Thymus (tissue), 11 donors: ENCODE data around the gene EEF1AKMT1. TPM values are rescaled to one million over a fixed set of nuclear protein-coding genes. Genes with fewer than 3 reads are reported as not detected.
"Not testable (repeated sequence)": the region's sequence is repeated elsewhere in the genome, so short reads cannot be mapped to it uniquely, and the experiment has no call there.

Experiments used
- DNase-seq, 9 donors: peaks; one replicate each; pipeline ENCODE4 v3.0.0-alpha.2; 2013; ENCODE audit warnings: low spot score in 9 of 9, low read depth in 6 of 9, missing footprints in 1 of 9
- H3K27ac ChIP-seq, 2 donors: one replicate each; pipeline ENCODE4 v1.5.1; 2013; ENCODE audit warnings: control low read depth in 1 of 2, low read depth in 1 of 2, low read length in 1 of 2, mild to moderate bottlenecking in 1 of 2, moderate library complexity in 1 of 2
- H3K27me3 ChIP-seq, 2 donors: one replicate each; pipeline ENCODE4 v1.5.1; 2013; ENCODE audit warnings: low read length in 1 of 2; ENCODE audit not compliant: control insufficient read depth in 2 of 2, insufficient read depth in 1 of 2
- H3K36me3 ChIP-seq, 2 donors: one replicate each; pipeline ENCODE4 v1.5.1; 2013; ENCODE audit warnings: low read length in 1 of 2, mild to moderate bottlenecking in 1 of 2, moderate library complexity in 1 of 2; ENCODE audit not compliant: control insufficient read depth in 2 of 2, insufficient read depth in 2 of 2
- H3K4me1 ChIP-seq, 2 donors: one replicate each; pipeline ENCODE4 v1.5.1; 2013; ENCODE audit warnings: low read length in 2 of 2; ENCODE audit not compliant: control insufficient read depth in 2 of 2, insufficient read depth in 2 of 2
- H3K4me3 ChIP-seq, 2 donors: one replicate each; pipeline ENCODE4 v1.5.1; 2013; ENCODE audit warnings: low read length in 2 of 2, control low read depth in 1 of 2, mild to moderate bottlenecking in 1 of 2
- H3K9me3 ChIP-seq, 2 donors: one replicate each; pipeline ENCODE4 v1.5.1; 2013; ENCODE audit warnings: low read length in 1 of 2, mild to moderate bottlenecking in 1 of 2; ENCODE audit not compliant: control insufficient read depth in 2 of 2, insufficient read depth in 1 of 2
- WGBS: extraction: QIAGEN DNeasy Blood & Tissue Kit; methylation state at CpG from one replicate; pipeline ENCODE4 v1.1.7; 2013; 5-methylcytosine and 5-hydroxymethylcytosine counted together
- polyA plus RNA-seq: library from polyadenylated mRNA; stranded (reverse); fragments of 200-250 nt; gene quantifications from one replicate; pipeline ENCODE4 v1.2.3, GENCODE V29; 2013
- total RNA-seq: library from RNA; stranded (reverse); fragments of 120-200 nt; gene quantifications from one replicate; pipeline ENCODE4 v1.2.4, GENCODE V29; 2013
- donor health status: healthy.

EEF1AKMT1 gene
- total and polyA plus RNA-seq, 2 donors = 13.4 TPM

- no peak for DNase-seq
- 68% methylated on average over 2 of the region's 2 CpGs for WGBS
Observed at GRCh38 chr13:20769091-20769490, 4.7 kb downstream of the EEF1AKMT1 start.

GRCh38 chr13:20767309-20767943, 6.3 kb downstream of the EEF1AKMT1 start:
- Histone ChIP-seq H3K4me1 (peaks cover 3% of the 10 kb centered on the region in 2 donors), H3K27me3 (no peaks in the 10 kb centered on the region), H3K36me3 (peaks cover 0 to 19% of the 10 kb centered on the region in 2 donors), H3K4me3 (no peak overlapping the region), H3K9me3 (peaks cover 0 to 7% of the 10 kb centered on the region in 2 donors), H3K27ac (no peak overlapping the region)
- DNase-seq = no peak
- over 99% methylated on average over 2 of the region's 2 CpGs for WGBS

More at GRCh38 chr13:20769091-20769490, 4.7 kb downstream of the EEF1AKMT1 start:
- no peaks in the 10 kb centered on the region for H3K27me3 ChIP-seq
- H3K4me3 ChIP-seq = no peak overlapping the region
- H3K27ac ChIP-seq = no peak overlapping the region
- H3K36me3 ChIP-seq = peaks cover 0 to 19% of the 10 kb centered on the region in 2 donors
- H3K4me1 ChIP-seq = peaks cover 9 to 12% of the 10 kb centered on the region in 2 donors
- peaks cover 0 to 7% of the 10 kb centered on the region in 2 donors for H3K9me3 ChIP-seq

GRCh38 chr13:20760872-20761271, 12.9 kb downstream of the EEF1AKMT1 start:
- Histone ChIP-seq H3K9me3 (peaks cover 0 to 3% of the 10 kb centered on the region in 2 donors), H3K27me3 (no peaks in the 10 kb centered on the region), H3K4me3 (no peak overlapping the region), H3K4me1 (no peaks in the 10 kb centered on the region), H3K36me3 (no peaks in the 10 kb centered on the region), H3K27ac (no peak overlapping the region)
- no peak for DNase-seq
- 94% methylated on average over 3 of the region's 3 CpGs for WGBS

- Histone ChIP-seq H3K27ac (no peak overlapping the region), H3K4me3 (no peak overlapping the region), H3K36me3 (peaks cover 0 to 4% of the 10 kb centered on the region in 2 donors), H3K27me3 (no peaks in the 10 kb centered on the region), H3K9me3 (peaks cover 2 to 9% of the 10 kb centered on the region in 2 donors), H3K4me1 (no peaks in the 10 kb centered on the region)
- no peak for DNase-seq
Observed at GRCh38 chr13:20754009-20754408, 19.8 kb downstream of the EEF1AKMT1 start.

GRCh38 chr13:20749377-20749776, 24.4 kb downstream of the EEF1AKMT1 start:
- 98% methylated on average over 1 of the region's 1 CpG for WGBS
- no peak for DNase-seq
- peaks cover 0 to 6% of the 10 kb centered on the region in 2 donors for H3K9me3 ChIP-seq
- no peaks in the 10 kb centered on the region for H3K4me1 ChIP-seq
- no peak overlapping the region for H3K4me3 ChIP-seq
- H3K27me3 ChIP-seq = no peaks in the 10 kb centered on the region
- H3K27ac ChIP-seq = no peak overlapping the region
- H3K36me3 ChIP-seq = no peaks in the 10 kb centered on the region

GRCh38 chr13:20743830-20744404, 29.8 kb downstream of the EEF1AKMT1 start:
- DNase-seq, H3K27ac ChIP-seq, H3K4me1 ChIP-seq, H3K4me3 ChIP-seq, H3K27me3 ChIP-seq, H3K36me3 ChIP-seq: not testable (repeated sequence)
- peaks cover 0 to 12% of the 10 kb centered on the region in 2 donors for H3K9me3 ChIP-seq
- WGBS = 99% methylated on average over 4 of the region's 4 CpGs

GRCh38 chr13:20740021-20740420, 33.7 kb downstream of the EEF1AKMT1 start:
- Histone ChIP-seq H3K27ac (no peak overlapping the region), H3K4me1 (no peaks in the 10 kb centered on the region), H3K36me3 (no peaks in the 10 kb centered on the region), H3K9me3 (peaks cover 0 to 8% of the 10 kb centered on the region in 2 donors), H3K27me3 (no peaks in the 10 kb centered on the region), H3K4me3 (no peak overlapping the region)
- no peak for DNase-seq
- WGBS = 98% methylated on average over 22 of the region's 22 CpGs

GRCh38 chr13:20738616-20739015, 35.1 kb downstream of the EEF1AKMT1 start:
- Histone ChIP-seq H3K27me3 (no peaks in the 10 kb centered on the region), H3K36me3 (no peaks in the 10 kb centered on the region), H3K27ac (no peak overlapping the region), H3K9me3 (peaks cover 0 to 8% of the 10 kb centered on the region in 2 donors), H3K4me1 (no peaks in the 10 kb centered on the region), H3K4me3 (no peak overlapping the region)
- DNase-seq = no peak
- 97% methylated on average over 6 of the region's 6 CpGs for WGBS

- DNase-seq = no peak
- WGBS = 98% methylated on average over 33 of the region's 33 CpGs
- Histone ChIP-seq H3K9me3 (no peaks in the 10 kb centered on the region), H3K27me3 (no peaks in the 10 kb centered on the region), H3K4me1 (no peaks in the 10 kb centered on the region), H3K4me3 (no peak overlapping the region), H3K36me3 (peaks cover 0 to 3% of the 10 kb centered on the region in 2 donors), H3K27ac (no peak overlapping the region)
Observed at GRCh38 chr13:20729633-20730585, 43.9 kb downstream of the EEF1AKMT1 start.
